CD4-positive, alpha-beta T cell (primary cell): ENCODE results near the gene ITGB2. TPM values are rescaled to one million over a fixed set of nuclear protein-coding genes. Genes with fewer than 3 reads are reported as not detected.
A peak's percentile ranks its signal among the peaks of the same experiment; 100 is the strongest.

Experiments used
- ATAC-seq: fragments of 200-7000 bp; cut with Tn5 transposase; one replicate; pipeline ENCODE4 v1.10.0; 2022; ENCODE audit warnings: mild to moderate bottlenecking; ENCODE audit not compliant: poor library complexity
- CTCF ChIA-PET: fragments of 350-600 bp; sonication (Branson Sonifier 250); formaldehyde crosslinking; loops from one replicate; lab custom pipeline; 2021; ENCODE audit warnings: antibody characterized with exemption, inconsistent platforms; lab: Charles Lee
- POLR2A ChIA-PET: fragments of 350-600 bp; sonication (Branson Sonifier 250); formaldehyde crosslinking; loops from one replicate; lab custom pipeline; 2021; ENCODE audit warnings: antibody characterized with exemption, inconsistent platforms; lab: Charles Lee
- DNase-seq, 14 experiments: peaks; one replicate each; pipeline ENCODE4 v3.0.0-alpha.2; 2013 to 2020; ENCODE audit warnings: mixed read lengths in 2 of 14
- H3K27ac ChIP-seq, 2 donors: one replicate each; pipeline versions ENCODE4 v1.5.1 to v1.7.0; 2013; ENCODE audit warnings: low read length in 2 of 2, low read depth in 1 of 2, mild to moderate bottlenecking in 1 of 2
- H3K27me3 ChIP-seq, 2 experiments: 1 replicate in 1 of 2; 2 replicates in 1 of 2; pipeline versions ENCODE4 v1.6.1 to v1.7.0; 2013; ENCODE audit warnings: low read length in 2 of 2, control low read depth in 1 of 2, mild to moderate bottlenecking in 1 of 2, moderate library complexity in 1 of 2; ENCODE audit not compliant: insufficient read depth in 2 of 2, control insufficient read depth in 1 of 2
- H3K36me3 ChIP-seq: one replicate; pipeline ENCODE4 v1.6.1; 2013; ENCODE audit warnings: low read length, control low read depth; ENCODE audit not compliant: insufficient read depth
- H3K4me1 ChIP-seq: one replicate; pipeline ENCODE4 v1.6.1; 2013; ENCODE audit warnings: low read length, control low read depth; ENCODE audit not compliant: insufficient read depth
- H3K4me3 ChIP-seq: one replicate; pipeline ENCODE4 v1.5.1; 2013; ENCODE audit warnings: mild to moderate bottlenecking, low read length, moderate library complexity
- H3K9me3 ChIP-seq, 2 experiments: 1 replicate in 1 of 2; 2 replicates in 1 of 2; pipeline versions ENCODE4 v1.6.1 to v1.7.0; 2013; ENCODE audit warnings: low read length in 2 of 2, mild to moderate bottlenecking in 2 of 2, control low read depth in 1 of 2, moderate library complexity in 1 of 2; ENCODE audit not compliant: control insufficient read depth in 1 of 2, insufficient read depth in 1 of 2
- H3K27ac Mint-ChIP-seq: one replicate; pipeline ENCODE4 v1.8.0; 2020; ENCODE audit warnings: mixed read lengths
- H3K27me3 Mint-ChIP-seq: one replicate; pipeline ENCODE4 v1.8.0; 2021; ENCODE audit warnings: mixed read lengths
- H3K36me3 Mint-ChIP-seq: one replicate; pipeline ENCODE4 v1.8.0; 2021; ENCODE audit warnings: low read depth, mixed read lengths
- H3K4me1 Mint-ChIP-seq: one replicate; pipeline ENCODE4 v1.8.0; 2021; ENCODE audit warnings: low read depth, mixed read lengths
- H3K4me3 Mint-ChIP-seq: one replicate; pipeline ENCODE4 v1.8.0; 2020; ENCODE audit warnings: mild to moderate bottlenecking, mixed read lengths
- H3K9me3 Mint-ChIP-seq: one replicate; pipeline ENCODE4 v1.8.0; 2020; ENCODE audit warnings: mixed read lengths
- intact Hi-C, 2 experiments: fragments of 100-400 bp; cut with DNase I in 1 of 2; cut with micrococcal nuclease in 1 of 2; formaldehyde crosslinking; loops; one replicate each; pipeline versions ENCODE4 v1.15.1 to v1.9.0; 2023 to 2025; cut with DNase I, micrococcal nuclease
- total RNA-seq, 174 experiments: library from RNA in 2 of 174; stranded (reverse) in 2 of 174; gene quantifications; one replicate each; pipeline ENCODE4 v1.2.3 and lab custom pipeline; 2021 to 2026
- TF ChIP-seq, protein P1 (sequence below): fragments of 200-600 bp; IDR thresholded peaks from one replicate; pipeline ENCODE4 v1.8.0; 2022; ENCODE audit warnings: antibody characterized with exemption, mild to moderate bottlenecking

The ITGB2 gene
- total RNA-seq, 2 experiments from 2014 or later, result 283 to 284 TPM

GRCh38 chr21:44903050-44903685, 17.5 kb downstream of the ITGB2 start:
- ATAC-seq, result no peak
- no peak overlapping the region for H3K4me3 Mint-ChIP-seq
- CTCF ChIA-PET, result no interaction called here
- no peaks in the 10 kb centered on the region for H3K9me3 ChIP-seq
- no peak for DNase-seq
- H3K36me3 Mint-ChIP-seq, result peaks cover 80% of the 10 kb centered on the region
- H3K27me3 Mint-ChIP-seq, result no peaks in the 10 kb centered on the region
- peak overlapping the region; percentile 63 for H3K27ac Mint-ChIP-seq
- peaks cover 16% of the 10 kb centered on the region for H3K4me1 Mint-ChIP-seq
- peaks cover 99% of the 10 kb centered on the region for H3K36me3 ChIP-seq
- H3K27ac ChIP-seq, result no peak overlapping the region
- intact Hi-C loops, result no loop called here
- H3K9me3 Mint-ChIP-seq, result no peaks in the 10 kb centered on the region
- POLR2A ChIA-PET, result no interaction called here
- no peaks in the 10 kb centered on the region for H3K27me3 ChIP-seq
- no peak overlapping the region for H3K4me3 ChIP-seq
- TF ChIP-seq, protein P1, sequence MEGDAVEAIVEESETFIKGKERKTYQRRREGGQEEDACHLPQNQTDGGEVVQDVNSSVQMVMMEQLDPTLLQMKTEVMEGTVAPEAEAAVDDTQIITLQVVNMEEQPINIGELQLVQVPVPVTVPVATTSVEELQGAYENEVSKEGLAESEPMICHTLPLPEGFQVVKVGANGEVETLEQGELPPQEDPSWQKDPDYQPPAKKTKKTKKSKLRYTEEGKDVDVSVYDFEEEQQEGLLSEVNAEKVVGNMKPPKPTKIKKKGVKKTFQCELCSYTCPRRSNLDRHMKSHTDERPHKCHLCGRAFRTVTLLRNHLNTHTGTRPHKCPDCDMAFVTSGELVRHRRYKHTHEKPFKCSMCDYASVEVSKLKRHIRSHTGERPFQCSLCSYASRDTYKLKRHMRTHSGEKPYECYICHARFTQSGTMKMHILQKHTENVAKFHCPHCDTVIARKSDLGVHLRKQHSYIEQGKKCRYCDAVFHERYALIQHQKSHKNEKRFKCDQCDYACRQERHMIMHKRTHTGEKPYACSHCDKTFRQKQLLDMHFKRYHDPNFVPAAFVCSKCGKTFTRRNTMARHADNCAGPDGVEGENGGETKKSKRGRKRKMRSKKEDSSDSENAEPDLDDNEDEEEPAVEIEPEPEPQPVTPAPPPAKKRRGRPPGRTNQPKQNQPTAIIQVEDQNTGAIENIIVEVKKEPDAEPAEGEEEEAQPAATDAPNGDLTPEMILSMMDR, result no peak
- peaks cover 41% of the 10 kb centered on the region for H3K4me1 ChIP-seq

DNA sequence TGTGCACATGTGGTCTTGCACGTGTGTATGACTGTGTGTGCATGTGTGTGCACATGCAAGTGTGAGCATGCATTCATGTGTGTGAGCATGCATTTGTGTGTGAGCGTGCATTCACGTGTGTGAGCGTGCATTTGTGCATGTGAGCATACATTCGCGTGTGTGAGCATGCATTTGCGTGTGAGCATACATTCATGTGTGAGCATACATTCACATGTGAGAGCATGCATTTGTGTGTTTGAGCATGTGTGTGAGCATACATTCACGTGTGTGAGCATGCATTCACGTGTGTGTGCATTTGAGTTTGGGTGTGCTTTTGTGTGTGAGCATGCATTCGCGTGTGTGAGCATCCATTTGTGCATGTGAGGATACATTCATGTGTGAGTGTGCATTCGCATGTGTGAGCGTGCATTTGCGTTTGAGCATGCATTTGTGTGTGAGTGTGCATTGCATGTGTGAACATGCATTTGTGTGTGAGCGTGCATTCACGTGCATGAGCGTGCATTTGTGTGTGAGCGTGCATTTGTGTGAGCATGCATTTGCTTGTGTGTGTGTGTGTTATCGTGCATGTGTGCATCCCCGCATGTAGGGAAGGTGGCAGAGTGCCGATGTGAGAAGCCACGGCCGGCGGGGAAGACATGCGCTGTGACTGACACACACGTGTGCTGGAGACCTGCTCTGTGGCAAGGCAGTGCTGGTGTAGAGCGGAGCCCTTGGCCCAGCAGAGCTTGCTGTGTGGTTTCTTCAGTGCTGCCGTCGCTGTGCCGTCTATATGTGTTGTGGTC, 18.2 kb downstream of the ITGB2 start:
- peaks cover 99% of the 10 kb centered on the region for H3K36me3 ChIP-seq
- Mint-ChIP-seq H3K4me3 (no peak overlapping the region), H3K27ac (peak overlapping the region; percentile 63), H3K36me3 (peaks cover 81% of the 10 kb centered on the region), H3K27me3 (no peaks in the 10 kb centered on the region), H3K4me1 (peaks cover 10% of the 10 kb centered on the region), H3K9me3 (no peaks in the 10 kb centered on the region)
- DNase-seq, result peak in 1 of 14 experiments; percentile 2
- peaks cover 41% of the 10 kb centered on the region for H3K4me1 ChIP-seq
- intact Hi-C loops, result no loop called here
- ATAC-seq, result no peak
- ChIA-PET CTCF (no interaction called here), POLR2A (no interaction called here)
- no peak overlapping the region for H3K27ac ChIP-seq
- no peak overlapping the region for H3K4me3 ChIP-seq
- H3K9me3 ChIP-seq, result no peaks in the 10 kb centered on the region
- no peaks in the 10 kb centered on the region for H3K27me3 ChIP-seq
- TF ChIP-seq, protein P1, result no peak

DNA sequence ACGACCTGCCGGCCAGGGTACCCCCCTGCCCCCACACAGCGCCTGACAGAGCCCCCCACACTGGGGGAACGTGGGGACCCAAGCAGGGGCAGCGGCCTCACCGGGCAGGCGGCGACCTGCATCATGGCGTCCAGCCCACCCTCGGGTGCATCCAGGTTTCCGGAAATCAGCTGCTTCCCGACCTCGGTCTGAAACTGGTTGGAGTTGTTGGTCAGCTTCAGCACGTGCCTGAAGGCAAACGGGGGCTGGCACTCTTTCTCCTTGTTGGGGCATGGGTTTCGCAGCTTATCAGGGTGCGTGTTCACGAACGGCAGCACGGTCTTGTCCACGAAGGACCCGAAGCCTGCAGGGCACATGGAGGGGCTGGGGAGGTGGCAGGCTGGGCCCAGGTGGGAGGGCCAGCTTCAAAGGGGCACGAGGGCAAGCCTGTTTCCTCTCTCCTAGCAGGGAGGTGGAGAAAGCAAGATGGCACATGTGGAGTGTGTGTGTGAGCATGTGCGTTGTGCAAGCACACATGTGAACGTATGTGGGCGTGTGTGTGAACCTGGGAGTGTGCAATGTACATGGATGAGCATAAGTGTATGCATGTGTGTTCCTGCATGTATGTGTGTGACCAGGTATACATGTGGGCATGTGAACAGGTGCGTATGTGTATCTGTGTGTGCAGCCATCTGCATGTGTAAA, 19.2 kb downstream of the ITGB2 start:
- no peak overlapping the region for H3K27ac Mint-ChIP-seq
- POLR2A ChIA-PET, result interaction anchor here (0.8 to 2.0 kb wide), 4 partner anchors 10 to 28 kb away, joined by 3 to 5 read pairs (median 4); partner anchors contain the start of gene PTTG1IP

More for the DNA sequence above, 19.2 kb downstream of the ITGB2 start:
- Histone ChIP-seq H3K27ac (no peak overlapping the region), H3K36me3 (peaks cover 97% of the 10 kb centered on the region), H3K9me3 (no peaks in the 10 kb centered on the region), H3K27me3 (no peaks in the 10 kb centered on the region), H3K4me1 (peaks cover 35% of the 10 kb centered on the region), H3K4me3 (no peak overlapping the region)
- TF ChIP-seq, protein P1, result no peak
- ATAC-seq (no peak), DNase-seq (no peak)
- peaks cover 75% of the 10 kb centered on the region for H3K36me3 Mint-ChIP-seq
- H3K9me3 Mint-ChIP-seq, result no peaks in the 10 kb centered on the region
- H3K4me3 Mint-ChIP-seq, result no peak overlapping the region
- intact Hi-C loops, result no loop called here
- H3K4me1 Mint-ChIP-seq, result peaks cover 8% of the 10 kb centered on the region
- CTCF ChIA-PET, result no interaction called here
- H3K27me3 Mint-ChIP-seq, result no peaks in the 10 kb centered on the region
